Hematopoietic multipotent progenitor cell treated with erythropoietin and hydrocortisone succinate and interleukin-3 and kit ligand, for 8 days (in vitro differentiated cells): Measurements from ENCODE around the gene SMARCE1.

Experiments used
- DNase-seq: peaks from one replicate; pipeline ENCODE4 v3.0.0-alpha.2; 2015

Gene SMARCE1

DNA sequence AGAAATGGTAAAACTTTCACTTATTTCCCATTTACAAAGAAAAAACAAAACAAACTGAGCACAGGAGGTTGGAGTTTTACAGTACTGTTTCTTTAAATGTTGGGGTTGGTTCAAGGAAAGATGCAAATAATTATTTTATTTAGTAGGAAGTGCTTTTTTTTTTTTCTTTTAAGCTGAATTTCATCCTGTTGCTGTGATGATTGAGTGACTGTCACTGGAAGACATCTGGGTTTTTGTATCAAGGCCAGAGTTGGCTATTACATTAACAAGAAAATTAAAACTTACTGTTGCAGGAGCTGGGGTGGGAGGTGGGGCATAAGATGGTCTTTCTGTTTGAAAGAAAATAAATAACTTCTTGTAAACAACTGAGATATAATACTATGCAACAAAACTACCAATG is 2.3 kb downstream of the SMARCE1 start:
- no peak for DNase-seq

DNA sequence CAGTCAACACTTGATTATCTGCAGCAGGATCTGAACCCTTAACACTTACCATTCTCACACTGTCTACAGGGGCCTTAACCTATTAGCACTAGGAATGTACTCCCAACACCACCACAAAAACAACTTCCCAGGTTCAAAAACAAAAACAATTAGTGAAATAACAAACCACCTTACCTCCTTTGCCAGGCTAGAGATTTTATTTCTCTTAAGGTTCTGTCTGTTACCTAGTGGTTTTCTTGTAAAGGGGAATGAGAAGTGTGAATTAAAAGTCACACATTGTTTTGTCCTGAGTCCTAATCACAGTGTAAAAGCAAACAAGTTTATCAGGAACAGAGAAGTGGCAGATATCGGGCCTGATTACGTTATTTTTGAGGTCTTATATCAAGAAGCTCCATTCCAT is 9.7 kb downstream of the SMARCE1 start:
- DNase-seq, result no peak

DNA sequence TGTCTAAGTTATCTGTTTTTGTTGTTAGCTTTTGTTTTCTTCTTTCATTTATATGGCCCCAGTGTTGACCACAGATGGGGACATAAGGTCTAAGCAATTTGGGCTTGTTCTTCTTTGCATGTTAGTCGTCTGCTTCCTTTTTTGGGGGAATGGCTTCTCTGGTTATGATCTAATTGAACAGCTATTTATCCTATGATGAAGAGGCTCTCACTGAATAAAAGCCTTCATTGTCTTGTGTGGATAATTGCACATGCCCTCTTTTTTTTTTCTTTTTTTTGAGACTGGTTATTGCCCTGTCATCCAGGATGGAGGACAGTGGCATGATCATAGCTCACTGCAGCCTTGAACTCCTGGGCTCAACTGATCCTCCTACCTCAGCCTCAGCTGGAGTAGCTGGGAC is 13.7 kb downstream of the SMARCE1 start:
- DNase-seq, result no peak

DNA sequence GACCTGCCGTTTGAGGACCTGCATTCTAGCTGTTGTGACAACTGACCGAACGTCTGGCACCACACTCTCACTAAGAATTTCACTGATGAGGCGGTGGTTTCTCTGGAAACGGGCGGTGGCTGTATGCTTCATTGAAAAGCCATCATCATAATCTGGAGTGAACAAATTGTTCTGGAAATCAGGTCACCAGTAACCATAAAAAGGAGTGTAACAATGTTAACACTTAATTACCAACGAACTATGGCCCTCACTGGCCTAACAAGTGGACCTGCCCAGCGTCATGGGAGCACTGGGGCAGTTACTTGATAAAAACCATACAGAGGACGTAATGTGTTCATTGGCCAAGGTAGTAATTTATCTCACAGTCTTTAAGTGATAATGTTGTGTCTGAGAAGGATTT is 15.4 kb downstream of the SMARCE1 start:
- DNase-seq, result no peak

DNA sequence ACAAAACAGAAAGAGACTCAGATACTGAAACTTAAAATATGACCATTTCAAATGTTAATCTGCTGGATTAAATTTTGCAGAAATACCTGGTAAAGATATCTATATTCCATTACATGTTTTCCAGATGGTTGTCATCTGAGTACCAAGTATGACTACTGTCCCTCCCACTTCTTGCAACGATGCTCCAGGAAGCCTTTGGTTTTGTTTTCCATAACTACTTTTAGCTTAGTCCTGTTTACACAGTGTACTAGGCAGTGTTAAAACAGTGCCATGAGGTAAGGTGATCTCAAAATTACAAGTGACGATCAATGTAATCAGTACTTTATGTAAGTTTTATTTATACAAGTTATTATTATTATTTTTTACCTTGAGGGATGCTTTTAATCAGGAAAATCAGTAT is 17.8 kb downstream of the SMARCE1 start:
- no peak for DNase-seq

DNA sequence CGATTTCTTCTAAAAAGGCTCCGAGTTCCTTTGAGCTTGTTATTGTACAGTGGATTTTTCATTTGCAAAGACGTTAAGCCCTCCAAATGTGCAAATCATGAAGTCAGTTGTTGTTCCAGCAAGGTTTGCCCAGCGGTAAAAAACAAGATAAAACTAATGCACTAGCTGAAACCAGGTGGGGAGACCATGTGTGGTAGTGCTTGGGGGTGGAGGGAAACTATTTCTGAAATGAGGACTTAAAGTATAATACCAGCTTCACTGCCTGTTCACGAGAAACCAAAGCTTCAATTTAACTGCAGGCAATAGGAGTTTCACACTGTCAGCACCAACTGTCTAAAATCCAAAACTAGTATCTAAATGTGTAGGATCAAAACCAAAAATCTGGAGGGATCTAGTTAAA is 22.3 kb downstream of the SMARCE1 start:
- no peak for DNase-seq

DNA sequence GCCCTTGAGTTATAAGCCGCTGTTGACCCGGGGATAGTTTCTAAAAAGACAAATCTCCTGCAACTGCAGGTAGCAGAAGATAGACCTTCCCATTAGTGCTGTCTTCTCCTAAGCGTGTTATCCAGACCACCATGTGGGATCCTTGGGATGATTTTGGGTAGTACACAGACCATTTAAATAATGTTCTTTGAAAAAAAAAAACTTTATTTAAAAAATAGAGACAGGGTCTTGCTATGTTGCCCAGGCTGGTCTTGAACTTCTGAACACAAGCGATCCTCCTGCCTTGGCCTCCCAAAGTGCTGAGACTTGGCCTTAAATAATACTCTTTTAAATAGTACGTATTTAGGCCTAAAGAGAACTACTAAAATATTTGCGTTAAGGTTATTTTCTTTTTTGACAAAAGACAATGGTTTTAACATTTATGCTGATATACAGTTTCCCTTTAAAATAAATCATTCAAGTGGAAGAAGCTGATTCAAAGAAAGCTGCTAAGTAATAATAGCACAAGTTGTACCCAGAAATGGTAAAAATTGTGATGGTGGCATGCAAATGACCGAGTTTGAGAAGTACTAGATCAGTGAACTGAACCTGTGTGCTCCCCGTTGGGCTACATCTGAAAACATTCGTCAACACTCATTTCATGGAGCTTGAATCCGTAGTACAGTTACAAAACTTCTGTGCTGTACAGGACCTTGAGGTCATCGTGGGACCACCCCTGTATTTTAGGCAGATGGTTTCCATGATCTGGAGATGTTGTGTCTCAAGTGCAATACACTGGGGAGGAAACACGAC is 24.0 kb downstream of the SMARCE1 start:
- DNase-seq, result no peak

DNA sequence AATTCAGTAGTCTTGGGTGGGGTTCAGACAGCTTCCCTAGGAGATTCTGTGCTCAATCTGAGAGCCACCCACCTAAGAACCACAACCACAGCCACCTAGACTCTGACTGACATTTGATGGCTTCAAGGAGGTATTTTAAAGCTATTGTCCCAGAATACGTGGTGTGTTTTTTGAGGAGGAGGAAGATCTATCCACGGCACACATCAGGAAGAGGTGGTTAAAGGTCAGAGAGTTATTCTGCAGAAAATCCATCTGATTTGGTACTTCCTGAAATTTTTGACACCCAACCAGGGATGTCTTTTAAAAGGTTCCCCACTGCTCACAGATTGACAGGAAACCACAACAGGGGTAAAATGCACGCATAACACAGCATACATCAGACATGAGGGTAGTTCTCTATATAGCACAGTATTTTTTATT is 25.1 kb downstream of the SMARCE1 start:
- no peak for DNase-seq

DNA sequence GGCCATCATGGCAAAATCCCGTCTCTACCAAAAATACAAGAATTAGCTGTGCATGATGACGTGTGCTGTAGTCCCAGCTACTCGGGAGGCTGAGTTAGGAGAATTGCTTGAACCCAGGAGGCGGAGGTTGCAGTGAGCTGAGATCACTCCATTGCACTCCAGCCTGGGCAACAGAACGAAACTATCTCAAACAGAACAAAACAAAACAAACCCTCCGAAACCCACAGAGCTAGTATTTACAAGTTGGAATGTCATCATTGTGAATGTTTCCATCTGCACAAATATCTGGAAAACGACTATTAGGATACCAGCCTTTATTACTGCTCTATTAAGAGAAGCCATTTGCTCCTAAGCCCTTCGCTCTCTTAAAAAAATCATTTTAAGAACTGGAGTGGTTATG is 26.0 kb downstream of the SMARCE1 start:
- DNase-seq, result no peak

DNA sequence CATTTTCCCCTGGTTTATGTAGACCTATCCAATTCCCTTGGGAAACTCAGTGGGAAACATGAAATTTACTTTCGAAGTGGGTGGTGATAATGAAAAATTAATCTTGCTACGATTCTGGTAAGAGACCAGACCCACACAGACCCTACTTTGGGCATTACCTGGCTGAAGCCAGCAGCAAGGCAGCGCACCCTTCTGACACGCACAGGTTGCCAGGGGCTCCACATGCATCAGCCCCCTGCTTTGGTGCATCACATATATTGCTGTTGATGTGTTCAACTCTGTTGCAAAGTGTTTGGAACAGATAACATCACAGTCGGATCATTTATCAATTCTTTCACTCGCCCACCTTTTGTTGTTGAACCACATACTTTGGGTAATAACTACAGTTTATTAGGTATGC is 26.6 kb downstream of the SMARCE1 start:
- no peak for DNase-seq

DNA sequence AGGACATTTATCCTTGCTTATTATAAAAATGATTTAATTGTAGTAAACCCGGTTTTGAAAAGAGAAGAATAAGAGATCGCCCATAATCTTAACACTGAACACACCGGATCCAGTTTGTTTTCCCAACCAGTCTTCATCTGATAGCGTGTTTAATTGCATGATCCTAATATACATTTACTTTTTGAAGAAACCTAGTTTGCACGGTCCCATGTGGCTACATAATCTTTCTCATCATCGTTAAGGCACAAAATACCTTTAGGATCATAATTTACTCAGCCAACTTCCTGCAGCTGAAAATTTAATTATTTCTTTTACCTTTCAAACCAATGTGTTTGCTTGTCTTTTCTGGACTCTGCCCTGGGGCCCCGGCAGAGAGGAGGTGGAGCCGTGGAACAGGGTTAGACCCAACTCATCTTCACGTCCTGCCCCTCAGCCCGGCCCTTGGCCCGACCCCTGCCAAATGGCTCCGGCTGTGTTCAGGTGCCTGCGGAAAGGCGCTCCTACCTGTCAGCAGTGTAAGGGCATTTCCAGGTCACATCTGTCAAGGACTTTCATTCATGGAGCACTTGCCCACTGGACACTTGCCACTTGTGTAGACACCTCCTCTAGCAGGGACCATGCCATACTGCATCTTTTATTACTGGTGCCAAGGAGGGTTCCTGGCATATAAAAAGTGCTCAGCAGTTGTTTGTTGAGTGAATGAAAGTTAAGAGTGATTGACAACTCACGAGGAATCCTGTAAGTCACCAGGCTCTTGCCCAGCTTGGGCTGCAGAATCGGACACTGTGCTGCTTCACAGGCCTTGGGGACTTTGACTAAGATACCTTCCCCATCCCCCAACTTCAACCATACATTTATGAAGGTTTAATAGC is 28.6 kb downstream of the SMARCE1 start:
- DNase-seq, result no peak

DNA sequence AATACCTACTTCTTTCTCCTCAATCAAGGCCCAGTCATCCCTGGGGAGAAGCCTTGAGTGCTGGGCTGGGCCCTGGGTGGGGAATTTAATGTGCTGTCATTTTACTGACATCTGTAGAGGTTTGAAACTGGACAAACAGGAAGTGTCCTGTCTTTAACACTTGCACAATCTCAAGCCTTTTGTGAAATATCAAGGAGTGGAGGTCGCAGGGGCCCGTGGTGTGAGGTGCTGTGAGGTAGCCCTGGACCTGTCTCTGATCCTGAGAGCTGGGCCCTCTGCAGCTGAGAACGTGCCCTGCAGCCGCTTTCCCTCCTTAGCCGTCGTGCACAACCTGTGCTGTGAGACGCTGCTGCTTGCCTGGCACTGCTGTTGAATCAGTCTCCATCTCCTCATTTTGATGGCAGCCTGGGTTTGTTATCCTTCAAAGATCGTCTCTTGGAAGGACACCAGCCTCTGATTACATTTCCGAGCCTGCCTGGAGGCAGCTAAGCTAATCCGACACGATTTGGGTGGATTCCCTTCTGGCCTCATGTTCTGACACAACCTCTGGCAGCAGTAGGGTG is 29.9 kb downstream of the SMARCE1 start:
- DNase-seq, result no peak

DNA sequence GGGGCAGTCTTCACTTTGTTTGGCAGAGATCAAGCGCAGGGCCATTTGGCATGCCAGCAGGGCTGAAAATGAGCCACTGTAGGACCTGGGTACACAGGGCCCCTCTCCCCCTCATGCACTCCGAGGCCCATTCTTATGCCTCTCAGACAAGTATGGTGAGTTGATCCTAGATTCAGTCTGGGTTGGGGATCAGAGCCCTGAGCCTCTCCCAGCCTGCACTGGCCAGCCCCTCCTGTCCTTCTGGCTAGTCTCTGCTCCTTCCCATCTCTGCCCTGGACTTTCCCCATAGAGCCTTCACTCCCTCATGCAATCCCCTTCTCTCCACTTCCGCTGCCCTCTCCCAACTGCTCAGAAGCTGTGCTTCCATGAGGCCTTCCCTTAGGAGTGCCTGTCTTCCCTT is 31.0 kb downstream of the SMARCE1 start:
- no peak for DNase-seq

DNA sequence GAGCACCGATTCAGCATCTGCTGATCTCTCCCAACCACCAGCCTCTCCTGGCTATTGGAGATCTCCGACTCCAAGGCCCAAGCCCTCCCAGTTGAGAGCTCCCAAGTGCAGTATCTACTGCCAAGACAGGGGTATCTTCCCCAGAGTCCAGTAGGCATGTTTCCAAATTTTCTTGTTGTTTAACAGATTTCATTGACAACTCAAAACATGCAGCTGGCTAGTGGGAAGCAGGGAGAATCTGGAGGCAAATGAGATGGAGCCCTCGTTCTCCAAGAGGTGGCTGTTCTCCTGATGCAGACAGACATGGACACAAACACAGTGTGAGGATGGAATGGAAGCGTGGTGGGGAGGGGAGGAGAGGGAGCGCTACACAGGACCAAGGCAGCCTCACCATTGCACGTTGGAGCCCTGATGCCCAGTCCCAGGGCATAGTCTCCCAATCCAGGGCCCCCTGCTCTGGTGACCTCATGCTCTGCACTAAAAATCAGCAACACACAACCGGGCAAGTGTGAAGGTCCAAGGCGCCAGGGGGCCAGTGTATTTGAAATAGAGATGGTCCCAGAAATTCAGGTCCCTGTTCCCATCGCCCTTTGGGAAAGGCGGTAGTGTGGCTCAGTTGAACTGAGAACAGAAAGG is 31.7 kb downstream of the SMARCE1 start:
- no peak for DNase-seq

DNA sequence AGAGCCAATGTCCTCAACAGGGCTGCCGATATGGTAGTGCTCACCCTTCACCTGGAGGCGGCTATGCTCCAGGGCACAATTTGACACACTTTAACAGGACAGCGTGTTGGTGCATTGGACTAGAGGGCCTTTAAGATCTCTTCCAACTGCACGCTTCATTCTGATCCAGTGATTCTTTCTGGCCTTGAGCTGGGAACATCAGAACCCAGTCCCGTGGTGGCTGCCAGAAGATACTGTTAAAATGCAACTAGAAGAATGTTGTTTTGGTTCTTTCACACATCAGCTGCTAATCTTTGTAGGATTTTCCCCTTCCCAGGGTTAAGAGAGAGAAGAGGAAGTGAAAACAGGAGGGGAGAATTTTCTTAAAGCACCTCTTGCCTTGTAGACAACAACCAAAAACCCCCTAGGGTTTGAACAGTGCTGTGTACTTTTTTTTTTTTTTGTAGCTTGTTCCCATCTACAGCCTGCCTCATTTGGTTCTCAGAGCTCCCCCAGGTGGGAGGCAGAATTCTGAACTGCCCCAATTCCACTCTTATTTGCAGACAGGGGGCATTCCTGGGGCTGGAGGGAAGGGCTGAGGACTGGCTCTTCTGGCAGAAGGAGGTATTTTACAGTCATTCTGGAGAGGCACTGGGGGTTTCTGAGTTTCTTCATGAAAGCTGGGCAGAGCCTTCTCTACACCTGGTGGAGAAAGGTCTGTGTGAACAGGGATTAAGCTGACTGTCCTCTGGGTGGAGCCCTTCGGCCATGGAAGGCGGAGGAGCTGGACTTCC is 32.4 kb downstream of the SMARCE1 start:
- peak; percentile 13 for DNase-seq

DNA sequence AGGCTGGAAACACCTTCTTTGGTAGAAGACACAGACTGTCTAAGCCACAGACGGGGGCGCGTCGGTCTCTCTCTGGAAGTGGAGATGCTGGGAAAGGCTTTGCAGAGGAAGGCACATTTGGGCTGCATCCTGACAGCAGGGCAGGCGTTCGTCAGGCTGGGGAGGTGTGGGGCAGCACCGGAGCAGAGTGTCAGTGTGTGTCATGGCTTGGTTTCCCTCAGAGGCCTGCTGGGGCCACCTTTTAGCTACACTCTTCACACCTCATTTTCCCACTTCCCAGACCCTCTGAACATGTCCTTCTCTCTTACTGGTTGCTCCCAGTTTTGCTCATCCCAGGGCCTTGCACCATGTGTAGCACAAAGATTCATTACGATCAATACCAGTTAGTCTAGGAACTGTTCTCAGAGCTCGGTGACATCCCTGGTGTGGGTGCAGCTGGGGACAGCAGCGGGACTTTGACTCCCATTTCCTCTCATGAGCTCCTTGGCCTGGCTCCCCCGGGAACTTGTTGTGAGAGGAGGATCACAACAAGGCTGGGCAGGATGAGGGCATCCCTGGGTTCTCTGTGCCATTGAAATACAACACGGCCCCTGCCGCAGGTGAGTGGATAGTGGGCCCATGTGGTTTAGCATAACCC is 33.1 kb downstream of the SMARCE1 start:
- DNase-seq, result no peak

DNA sequence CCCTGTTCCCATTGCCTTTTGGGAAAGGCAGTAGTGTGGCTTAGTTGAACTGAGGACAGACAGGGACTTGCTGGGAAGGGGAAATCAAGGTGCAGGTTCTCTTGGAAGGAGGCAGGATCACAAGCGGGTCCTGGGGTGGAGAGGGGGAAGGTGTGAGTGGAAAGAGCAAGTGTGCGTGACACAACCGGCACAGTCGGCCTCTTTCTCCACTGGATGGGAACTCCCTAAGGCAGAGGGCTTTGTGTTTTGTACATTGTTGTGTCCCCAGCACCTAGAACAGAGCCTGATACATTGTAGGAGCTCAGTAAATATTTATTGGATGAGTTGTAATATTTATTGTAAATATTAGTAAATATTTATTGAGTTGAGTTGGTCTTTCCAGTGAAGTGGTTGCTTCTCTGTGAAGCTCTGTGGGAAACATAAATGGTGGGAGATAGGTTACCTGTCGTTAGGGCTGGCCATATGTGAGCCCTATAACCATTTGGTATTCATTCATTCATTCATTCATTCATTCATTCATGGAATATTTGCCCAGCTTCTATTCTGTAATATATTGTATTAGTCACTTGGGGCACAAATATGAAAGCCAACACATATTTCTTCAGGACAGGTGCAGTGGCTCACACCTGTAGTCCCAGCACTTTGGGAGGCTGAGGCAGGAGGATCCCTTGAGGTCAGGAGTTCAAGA is 34.0 kb downstream of the SMARCE1 start:
- no peak for DNase-seq

DNA sequence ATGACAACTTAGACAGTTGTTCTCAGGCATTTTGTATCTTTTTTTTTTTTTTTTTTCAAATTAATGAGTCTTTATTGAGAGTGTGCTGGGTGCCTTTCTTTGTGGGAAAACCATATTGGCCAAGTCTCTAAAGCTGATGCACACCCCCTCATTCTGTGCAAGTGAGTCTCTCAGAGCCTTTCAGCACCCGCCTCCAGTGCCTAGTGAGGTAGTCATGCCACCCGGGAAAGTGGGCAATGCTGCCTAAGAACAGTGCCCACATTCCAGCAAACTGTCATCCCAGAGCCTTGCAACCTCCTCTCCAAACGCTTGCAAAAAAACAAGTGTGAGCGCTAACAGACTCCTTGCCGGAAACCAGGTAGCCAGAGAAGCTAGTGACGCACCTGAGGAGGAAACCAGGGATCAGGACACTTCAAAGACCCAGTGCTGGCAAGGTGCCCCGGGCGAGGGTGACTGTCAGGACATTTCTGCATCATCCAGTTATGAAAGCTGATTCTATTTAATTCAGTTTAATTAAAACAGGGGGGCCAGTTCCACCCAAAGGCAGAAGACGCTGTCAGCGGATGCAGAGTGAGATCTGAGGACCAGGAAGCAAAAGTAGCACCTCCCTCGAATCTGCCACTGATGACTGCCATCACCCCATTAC is 34.9 kb downstream of the SMARCE1 start:
- DNase-seq, result no peak

DNA sequence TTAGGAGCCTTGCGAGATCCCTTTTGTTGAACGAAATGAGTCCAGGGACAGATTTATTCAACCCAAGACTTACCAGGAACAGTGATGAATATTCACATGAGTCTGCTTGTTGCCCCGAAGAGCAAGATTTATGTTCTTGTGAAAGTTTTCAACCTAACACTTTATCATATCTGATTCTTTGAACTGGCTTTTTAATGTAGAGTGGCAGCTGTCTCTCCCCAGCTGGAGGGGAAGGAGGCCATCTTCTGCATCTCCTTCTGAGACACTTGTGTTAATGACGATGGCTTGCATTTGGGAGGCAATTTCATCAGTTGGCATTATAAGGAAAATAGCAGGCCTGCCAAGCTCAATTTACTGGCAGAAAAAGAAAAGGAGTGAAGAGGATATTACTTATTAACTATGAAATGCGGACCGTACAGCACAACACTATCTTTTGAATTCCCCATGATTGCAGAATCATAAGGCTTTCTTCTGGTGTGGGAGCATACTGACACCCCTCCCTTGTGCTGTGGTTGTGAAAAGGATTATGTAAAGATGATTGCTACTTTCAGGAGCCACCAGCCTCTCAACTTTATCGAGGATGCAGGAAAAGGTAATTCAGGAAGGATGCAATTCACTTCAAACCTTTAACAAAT is 35.7 kb downstream of the SMARCE1 start:
- no peak for DNase-seq

DNA sequence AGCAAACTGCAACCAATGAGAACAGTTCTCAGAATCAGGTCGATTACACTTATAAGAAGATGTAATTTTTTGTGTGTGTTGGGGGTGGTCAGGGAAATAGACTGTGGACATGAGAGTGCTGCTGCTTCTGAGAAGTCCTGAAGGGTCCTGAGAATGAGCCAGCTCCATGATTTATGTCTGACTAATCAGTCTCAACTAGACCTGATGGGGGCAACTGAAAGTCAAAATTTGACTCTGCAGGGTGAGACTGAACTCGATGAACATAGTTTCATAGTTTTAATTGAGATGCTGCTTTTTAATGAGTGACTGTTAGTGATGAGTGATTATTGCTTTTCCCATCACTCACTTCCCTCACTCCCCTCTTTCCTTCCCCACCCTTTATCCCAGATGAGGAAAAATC is 37.3 kb downstream of the SMARCE1 start:
- DNase-seq, result no peak
